Naive thymus-derived CD4-positive, alpha-beta T cell (primary cell): Measurements from ENCODE around the gene ABCB1. TPM values are rescaled to one million over a fixed set of nuclear protein-coding genes. Genes with fewer than 3 reads are reported as not detected.

Source experiments
- ATAC-seq: fragments of 150-1000 bp; cut with Tn5 transposase; 2 replicates; pipeline ENCODE4 v1.10.0; 2021; ENCODE audit warnings: mild to moderate bottlenecking, moderate library complexity
- CTCF ChIA-PET: fragments of 350-600 bp; sonication (Branson Sonifier 250); formaldehyde crosslinking; loops from one replicate; lab custom pipeline; 2021; ENCODE audit warnings: antibody characterized with exemption; lab: Charles Lee
- POLR2A ChIA-PET: fragments of 350-600 bp; sonication (Branson Sonifier 250); formaldehyde crosslinking; loops from one replicate; lab custom pipeline; 2021; ENCODE audit warnings: antibody characterized with exemption, inconsistent platforms; lab: Charles Lee
- DNase-seq, 9 donors: peaks; one replicate each; pipeline versions ENCODE4 v3.0.0 to v3.0.0-alpha.2; 2020 to 2022; ENCODE audit warnings: mixed read lengths in 1 of 9
- H3K27ac ChIP-seq: one replicate; pipeline ENCODE4 v1.7.0; 2013; ENCODE audit warnings: mild to moderate bottlenecking, low read depth, low read length, moderate library complexity
- H3K27me3 ChIP-seq, 2 donors: one replicate each; pipeline ENCODE4 v1.7.0; 2013; ENCODE audit warnings: low read length in 2 of 2, mild to moderate bottlenecking in 2 of 2, moderate library complexity in 2 of 2; ENCODE audit not compliant: control insufficient read depth in 2 of 2, insufficient read depth in 2 of 2
- H3K36me3 ChIP-seq, 3 experiments: 1 replicate in 2 of 3; 2 replicates in 1 of 3; pipeline ENCODE4 v1.7.0; 2013; ENCODE audit warnings: low read length in 3 of 3, mild to moderate bottlenecking in 3 of 3, moderate library complexity in 1 of 3; ENCODE audit not compliant: insufficient read depth in 3 of 3, control insufficient read depth in 2 of 3
- H3K4me1 ChIP-seq, 2 donors: one replicate each; pipeline ENCODE4 v1.7.0; 2013; ENCODE audit warnings: low read length in 2 of 2, mild to moderate bottlenecking in 2 of 2, moderate library complexity in 1 of 2; ENCODE audit not compliant: control insufficient read depth in 2 of 2, insufficient read depth in 2 of 2
- H3K4me3 ChIP-seq: 2 replicates; pipeline ENCODE4 v1.7.0; 2013; ENCODE audit warnings: mild to moderate bottlenecking, low read length
- H3K9me3 ChIP-seq, 3 experiments: 1 replicate in 2 of 3; 2 replicates in 1 of 3; pipeline ENCODE4 v1.7.0; 2013; ENCODE audit warnings: low read length in 3 of 3; ENCODE audit not compliant: control insufficient read depth in 2 of 3
- H3K27ac Mint-ChIP-seq, 9 donors: one replicate each; pipeline ENCODE4 v1.8.0; 2020 to 2022; ENCODE audit warnings: mixed read lengths in 9 of 9, mild to moderate bottlenecking in 8 of 9, moderate library complexity in 5 of 9, inconsistent platforms in 2 of 9
- H3K27me3 Mint-ChIP-seq, 5 donors: one replicate each; pipeline ENCODE4 v1.8.0; 2021 to 2022; ENCODE audit warnings: mixed read lengths in 5 of 5, mild to moderate bottlenecking in 1 of 5
- H3K36me3 Mint-ChIP-seq, 5 donors: one replicate each; pipeline ENCODE4 v1.8.0; 2020 to 2022; ENCODE audit warnings: mixed read lengths in 5 of 5, mild to moderate bottlenecking in 3 of 5, inconsistent platforms in 1 of 5
- H3K4me1 Mint-ChIP-seq, 7 donors: one replicate each; pipeline ENCODE4 v1.8.0; 2020 to 2022; ENCODE audit warnings: mixed read lengths in 7 of 7, mild to moderate bottlenecking in 3 of 7, inconsistent platforms in 1 of 7
- H3K4me3 Mint-ChIP-seq, 10 donors: one replicate each; pipeline ENCODE4 v1.8.0; 2020 to 2022; ENCODE audit warnings: mild to moderate bottlenecking in 10 of 10, mixed read lengths in 10 of 10, moderate library complexity in 6 of 10, inconsistent platforms in 2 of 10
- H3K9me3 Mint-ChIP-seq, 11 donors: one replicate each; pipeline ENCODE4 v1.8.0; 2020 to 2022; ENCODE audit warnings: mixed read lengths in 11 of 11, mild to moderate bottlenecking in 4 of 11, inconsistent platforms in 1 of 11, moderate library complexity in 1 of 11
- intact Hi-C, 2 donors: fragments of 100-400 bp; cut with micrococcal nuclease; formaldehyde crosslinking; loops; one replicate each; pipeline ENCODE4 v1.15.1; 2023
- polyA plus RNA-seq, 2 donors: library from polyadenylated mRNA; unstranded; fragments of 300-500 nt; fragmentation: Illumina TruSeq; gene quantifications; one replicate each; pipeline ENCODE4 v1.2.3, GENCODE V29; 2021
- total RNA-seq, 6 experiments: library from RNA in 5 of 6; stranded (reverse) in 5 of 6; gene quantifications; 1 replicate in 5 of 6; 2 replicates in 1 of 6; pipeline ENCODE4 v1.2.3 and lab custom pipeline; 2021 to 2026

Gene ABCB1
- total and polyA plus RNA-seq, 7 experiments from 2014 or later, result 3.0 to 14.3 (median 9.0) TPM

- Histone ChIP-seq H3K27me3 (no peaks in the 10 kb centered on the region), H3K4me1 (no peaks in the 10 kb centered on the region), H3K27ac (no peak overlapping the region), H3K4me3 (no peak overlapping the region), H3K9me3 (no peaks in the 10 kb centered on the region), H3K36me3 (peaks cover 0 to 5% (median 0%) of the 10 kb centered on the region in 3 experiments)
- ATAC-seq (no peak), DNase-seq (no peak)
- peaks cover 0 to 8% (median 0%) of the 10 kb centered on the region in 5 donors for H3K36me3 Mint-ChIP-seq
- H3K9me3 Mint-ChIP-seq, result no peaks in the 10 kb centered on the region
- intact Hi-C loops, result loop anchor here (1.0 to 10.0 kb wide), 7 partner anchors 119 to 663 kb away; partner anchors contain the start of gene RUNDC3B (in 2 of the 2)
- ChIA-PET CTCF (interaction anchor here (1.0 to 1.6 kb wide), 4 partner anchors 95 to 606 kb away, joined by 3 to 8 read pairs (median 4); partner anchors contain the start of gene ABCB1), POLR2A (no interaction called here)
- H3K27me3 Mint-ChIP-seq, result no peaks in the 10 kb centered on the region
- no peak overlapping the region for H3K4me3 Mint-ChIP-seq
- peaks cover 0 to 15% (median 0%) of the 10 kb centered on the region in 7 donors for H3K4me1 Mint-ChIP-seq
- H3K27ac Mint-ChIP-seq, result no peak overlapping the region
Measured at GRCh38 chr7:87505557-87506245, 95.0 kb downstream of the ABCB1 start.

- CTCF ChIA-PET, result interaction anchor here (1.0 to 1.6 kb wide), 3 partner anchors 380 to 606 kb away, joined by 4 to 8 read pairs (median 4); no protein-coding TSS in a partner anchor
- Mint-ChIP-seq H3K4me3 (no peak overlapping the region), H3K27ac (no peak overlapping the region), H3K4me1 (peaks cover 0 to 12% (median 0%) of the 10 kb centered on the region in 7 donors), H3K9me3 (no peaks in the 10 kb centered on the region), H3K27me3 (no peaks in the 10 kb centered on the region), H3K36me3 (peaks cover 0 to 8% (median 0%) of the 10 kb centered on the region in 5 donors)
- POLR2A ChIA-PET, result no interaction called here
- H3K4me1 ChIP-seq, result no peaks in the 10 kb centered on the region
- H3K27me3 ChIP-seq, result no peaks in the 10 kb centered on the region
- ATAC-seq, result no peak
- no peak for DNase-seq
- H3K27ac ChIP-seq, result no peak overlapping the region
- H3K36me3 ChIP-seq, result peaks cover 0 to 5% (median 0%) of the 10 kb centered on the region in 3 experiments
- no peak overlapping the region for H3K4me3 ChIP-seq
- intact Hi-C loops, result loop anchor here in 1 of 2 donors (10.0 kb wide), 2 partner anchors 120 to 290 kb away; partner anchors contain the start of gene RUNDC3B
- H3K9me3 ChIP-seq, result no peaks in the 10 kb centered on the region
Measured at GRCh38 chr7:87505122-87505521, 95.6 kb downstream of the ABCB1 start.

GRCh38 chr7:87499494-87499893, 101.2 kb downstream of the ABCB1 start:
- no peak overlapping the region for H3K27ac ChIP-seq
- no peaks in the 10 kb centered on the region for H3K9me3 ChIP-seq
- peaks cover 0 to 3% (median 0%) of the 10 kb centered on the region in 5 donors for H3K27me3 Mint-ChIP-seq
- no peak overlapping the region for H3K27ac Mint-ChIP-seq
- ChIA-PET CTCF (no interaction called here), POLR2A (no interaction called here)
- peaks cover 0 to 4% (median 0%) of the 10 kb centered on the region in 7 donors for H3K4me1 Mint-ChIP-seq
- H3K36me3 ChIP-seq, result no peaks in the 10 kb centered on the region
- no peak overlapping the region for H3K4me3 ChIP-seq
- H3K9me3 Mint-ChIP-seq, result peaks cover 0 to 2% (median 0%) of the 10 kb centered on the region in 11 donors
- no peak overlapping the region for H3K4me3 Mint-ChIP-seq
- no peaks in the 10 kb centered on the region for H3K27me3 ChIP-seq
- no peaks in the 10 kb centered on the region for H3K4me1 ChIP-seq
- ATAC-seq (no peak), DNase-seq (no peak)
- intact Hi-C loops, result no loop called here
- no peaks in the 10 kb centered on the region for H3K36me3 Mint-ChIP-seq

GRCh38 chr7:87498893-87499292, 101.8 kb downstream of the ABCB1 start:
- Histone ChIP-seq H3K27ac (no peak overlapping the region), H3K9me3 (no peaks in the 10 kb centered on the region), H3K4me3 (no peak overlapping the region), H3K27me3 (no peaks in the 10 kb centered on the region), H3K36me3 (no peaks in the 10 kb centered on the region), H3K4me1 (no peaks in the 10 kb centered on the region)
- H3K27ac Mint-ChIP-seq, result no peak overlapping the region
- H3K4me3 Mint-ChIP-seq, result no peak overlapping the region
- peaks cover 0 to 6% (median 0%) of the 10 kb centered on the region in 5 donors for H3K27me3 Mint-ChIP-seq
- intact Hi-C loops, result no loop called here
- CTCF ChIA-PET, result no interaction called here
- DNase-seq, result no peak
- no peaks in the 10 kb centered on the region for H3K36me3 Mint-ChIP-seq
- H3K4me1 Mint-ChIP-seq, result peaks cover 0 to 4% (median 0%) of the 10 kb centered on the region in 7 donors
- ATAC-seq, result no peak
- POLR2A ChIA-PET, result no interaction called here
- peaks cover 0 to 4% (median 0%) of the 10 kb centered on the region in 11 donors for H3K9me3 Mint-ChIP-seq

- intact Hi-C loops, result no loop called here
- no peak overlapping the region for H3K27ac ChIP-seq
- H3K4me3 Mint-ChIP-seq, result no peak overlapping the region
- no peaks in the 10 kb centered on the region for H3K9me3 ChIP-seq
- CTCF ChIA-PET, result no interaction called here
- peaks cover 0 to 10% (median 0%) of the 10 kb centered on the region in 5 donors for H3K27me3 Mint-ChIP-seq
- H3K4me1 ChIP-seq, result no peaks in the 10 kb centered on the region
- H3K9me3 Mint-ChIP-seq, result peaks cover 0 to 4% (median 0%) of the 10 kb centered on the region in 11 donors
- H3K4me3 ChIP-seq, result no peak overlapping the region
- no peaks in the 10 kb centered on the region for H3K36me3 ChIP-seq
- POLR2A ChIA-PET, result no interaction called here
- no peak overlapping the region for H3K27ac Mint-ChIP-seq
- ATAC-seq (no peak), DNase-seq (no peak)
- no peaks in the 10 kb centered on the region for H3K27me3 ChIP-seq
- H3K36me3 Mint-ChIP-seq, result no peaks in the 10 kb centered on the region
- H3K4me1 Mint-ChIP-seq, result peaks cover 0 to 4% (median 0%) of the 10 kb centered on the region in 7 donors
Measured at GRCh38 chr7:87497482-87497881, 103.2 kb downstream of the ABCB1 start.

- H3K27me3 ChIP-seq, result no peaks in the 10 kb centered on the region
- DNase-seq (no peak), ATAC-seq (no peak)
- H3K27ac ChIP-seq, result no peak overlapping the region
- Mint-ChIP-seq H3K27ac (no peak overlapping the region), H3K4me3 (no peak overlapping the region), H3K4me1 (peaks cover 0 to 4% (median 0%) of the 10 kb centered on the region in 7 donors), H3K9me3 (peaks cover 0 to 4% (median 0%) of the 10 kb centered on the region in 11 donors), H3K27me3 (peaks cover 0 to 11% (median 4%) of the 10 kb centered on the region in 5 donors), H3K36me3 (no peaks in the 10 kb centered on the region)
- H3K36me3 ChIP-seq, result no peaks in the 10 kb centered on the region
- POLR2A ChIA-PET, result no interaction called here
- no peak overlapping the region for H3K4me3 ChIP-seq
- H3K4me1 ChIP-seq, result no peaks in the 10 kb centered on the region
- H3K9me3 ChIP-seq, result no peaks in the 10 kb centered on the region
- intact Hi-C loops, result no loop called here
- CTCF ChIA-PET, result no interaction called here
Measured at GRCh38 chr7:87495366-87495765, 105.3 kb downstream of the ABCB1 start.
